GM19438 (cell line): ENCODE measurements around the gene GRIN2C.

Experiments used
- ATAC-seq: cut with Tn5 transposase; IDR thresholded peaks from one replicate; pipeline ENCODE4 v1.9.1; 2021; ENCODE audit warnings: low read depth; ENCODE audit not compliant: unreplicated experiment

GRIN2C gene

DNA sequence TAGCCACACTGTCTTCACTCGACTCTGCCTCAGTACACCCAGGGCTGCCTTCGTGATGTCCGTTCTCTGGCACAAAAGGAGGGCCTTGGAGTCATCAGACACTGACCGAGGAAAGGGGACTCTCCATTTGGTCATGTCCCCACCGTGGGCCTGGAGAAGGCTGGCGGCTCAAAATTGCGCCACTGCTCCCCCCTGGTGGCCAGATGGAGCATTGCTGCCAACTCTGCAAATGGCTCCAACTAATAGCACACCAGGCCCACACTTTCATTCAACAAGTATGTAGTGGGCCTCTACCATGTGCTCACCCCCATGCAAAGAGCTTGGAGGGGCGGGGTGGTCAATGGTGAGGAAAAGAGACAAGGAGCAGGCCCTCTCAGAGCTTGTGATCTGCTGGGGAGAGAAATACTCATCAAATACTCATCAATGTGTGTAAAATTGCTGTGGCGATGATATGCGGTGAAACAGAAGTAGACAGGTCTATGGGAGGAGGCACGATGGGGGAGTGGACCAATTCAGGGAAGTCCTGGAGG, 5.2 kb upstream of the GRIN2C start:
- no peak for ATAC-seq

DNA sequence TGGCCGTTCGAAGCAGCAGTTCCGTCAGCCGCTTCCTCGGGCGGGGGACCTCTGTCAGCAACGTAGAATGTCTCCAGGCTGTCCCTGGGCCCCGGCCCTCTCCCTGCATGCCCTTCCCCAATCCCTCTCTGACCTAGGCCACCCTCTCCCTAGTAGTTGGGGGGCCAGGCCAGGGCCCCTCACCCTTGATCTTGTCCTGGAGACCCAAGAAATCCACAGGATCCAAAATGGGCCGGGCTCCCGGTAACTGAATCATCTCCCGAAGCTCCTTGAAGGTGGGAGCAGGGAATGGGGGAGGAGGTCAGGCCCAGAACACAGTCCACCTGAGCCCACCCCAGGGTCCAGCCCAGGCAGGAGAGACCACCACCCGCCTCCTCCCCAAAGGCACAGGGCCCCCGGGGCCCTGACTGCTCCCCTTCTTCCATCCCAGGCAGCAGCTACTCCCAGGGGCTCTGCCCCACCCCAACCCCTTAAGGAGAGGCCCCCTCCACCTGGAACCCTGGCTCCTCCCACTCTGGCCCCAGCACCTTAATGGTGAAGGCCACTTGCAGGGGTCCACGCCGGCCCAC, 4.7 kb upstream of the GRIN2C start:
- no peak for ATAC-seq

DNA sequence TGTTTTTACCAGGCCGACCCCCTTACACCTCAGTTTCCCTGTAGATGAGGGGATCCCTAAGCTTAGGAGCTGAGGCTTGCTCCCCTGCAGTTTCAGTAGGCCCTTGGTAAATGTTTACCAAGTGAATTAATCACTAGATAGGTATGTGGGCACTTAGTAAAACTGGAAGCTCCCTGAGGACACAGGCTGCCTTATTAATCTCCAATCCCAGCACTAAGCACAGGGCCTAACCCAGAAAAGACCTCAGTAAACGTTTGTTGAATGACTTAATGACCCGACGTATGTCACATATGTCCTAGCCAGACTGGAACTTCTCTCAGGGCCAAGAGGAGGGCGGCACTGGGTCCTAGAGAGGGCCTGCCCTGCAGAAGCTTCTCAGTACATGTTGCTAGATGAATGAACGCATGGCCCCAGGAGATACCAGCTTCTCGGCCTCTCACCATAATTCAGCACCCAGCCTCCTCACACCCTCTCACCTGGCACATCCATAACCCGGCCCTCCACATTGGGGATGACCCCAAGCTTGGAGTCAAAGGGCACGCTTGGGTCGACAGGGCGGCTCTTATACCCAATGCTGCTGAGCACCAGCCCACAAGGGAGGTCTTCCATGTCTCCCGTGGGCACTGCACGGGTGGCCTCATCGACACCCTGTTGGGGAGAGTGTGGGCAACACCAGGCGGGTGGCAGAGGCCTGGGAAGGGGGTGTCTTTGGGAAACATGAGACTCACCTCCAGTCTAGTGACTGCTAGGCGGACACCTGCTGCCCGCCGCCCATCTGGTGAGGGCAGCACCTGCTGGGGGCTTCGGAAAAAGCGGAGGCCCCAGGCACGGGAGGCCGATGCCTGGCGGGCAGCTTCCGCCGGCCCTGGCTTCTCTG, 4.0 kb upstream of the GRIN2C start:
- no peak for ATAC-seq

DNA sequence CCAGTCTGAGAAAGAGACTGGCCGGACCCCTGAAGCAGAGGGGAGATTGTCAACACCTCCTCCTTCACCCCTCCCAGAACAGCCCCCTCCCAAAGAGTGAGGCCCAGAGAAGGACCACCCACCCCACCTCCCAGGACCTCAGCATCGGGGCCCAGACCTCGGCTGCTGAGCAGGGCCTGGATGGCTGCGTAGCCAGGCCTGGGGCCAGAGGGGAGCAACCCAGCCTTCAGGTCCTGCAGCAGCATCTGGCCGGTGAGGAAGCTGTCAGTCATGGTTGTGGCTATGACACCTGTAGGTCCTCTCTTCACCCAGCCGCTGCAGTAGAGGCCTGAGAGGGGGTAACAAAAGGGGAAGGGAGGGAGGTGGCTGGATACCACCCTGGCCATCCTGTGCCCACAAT, 3.2 kb upstream of the GRIN2C start:
- no peak for ATAC-seq

DNA sequence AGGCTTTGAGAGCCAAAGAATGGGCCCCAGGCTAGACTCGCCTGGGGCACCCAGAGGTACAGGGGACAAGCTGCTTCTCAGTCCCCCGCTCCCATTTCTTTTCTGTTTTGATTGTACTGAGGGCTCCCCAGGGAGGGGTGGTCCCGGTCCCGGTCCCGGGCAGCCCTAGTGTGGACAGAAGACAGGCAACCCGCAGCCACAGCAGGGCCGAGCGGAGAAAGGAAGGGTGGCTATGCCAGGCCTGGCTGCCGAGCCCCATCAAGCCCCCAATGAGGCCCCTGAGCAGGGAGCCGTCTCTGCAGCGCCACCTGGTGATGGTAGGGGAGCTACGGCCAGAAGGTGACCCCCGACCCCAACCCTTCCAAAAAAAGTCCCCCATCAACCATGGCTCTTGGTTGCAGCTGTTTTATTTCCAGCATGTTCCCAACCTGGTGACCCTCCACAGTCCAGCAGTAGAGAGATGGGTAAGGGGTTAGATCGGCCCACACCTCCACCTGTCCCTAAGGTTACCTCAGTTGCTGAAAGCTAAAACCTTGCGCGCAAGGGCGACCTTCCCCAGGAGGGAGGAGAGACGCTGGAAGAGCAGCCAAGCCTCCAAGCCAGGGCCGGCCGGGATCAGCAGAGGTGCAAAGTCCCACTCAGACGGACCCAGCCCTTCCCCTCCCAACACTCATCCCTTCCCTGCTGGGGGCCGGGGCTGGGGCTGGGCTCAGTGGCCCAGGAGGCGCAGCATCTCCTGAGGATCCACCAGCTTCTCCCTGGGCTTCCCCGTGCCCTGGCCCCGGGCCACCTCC, 2.6 kb upstream of the GRIN2C start:
- ATAC-seq, result no peak

DNA sequence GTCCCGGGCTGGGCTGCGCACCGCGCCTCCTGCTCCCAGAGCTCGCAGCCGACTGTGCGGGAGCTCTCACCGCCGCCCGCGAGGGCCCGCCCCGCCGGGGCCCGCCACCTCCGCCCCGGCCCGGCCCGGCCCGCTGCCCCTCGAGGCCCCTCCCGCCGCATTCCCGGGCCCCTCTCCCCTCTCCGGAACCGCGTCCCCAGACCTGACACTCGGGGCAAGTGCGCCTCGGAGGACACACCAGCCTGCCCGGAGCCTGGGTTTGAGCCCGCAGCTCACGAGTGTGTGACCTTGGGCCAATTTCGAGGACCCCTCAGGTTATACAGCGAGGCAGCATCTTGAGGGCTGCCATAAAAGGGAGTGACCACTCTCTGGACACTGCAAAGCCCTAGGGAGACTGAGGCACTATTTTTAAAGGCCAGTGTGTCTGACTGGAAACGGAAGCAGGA, 2.0 kb upstream of the GRIN2C start:
- no peak for ATAC-seq

DNA sequence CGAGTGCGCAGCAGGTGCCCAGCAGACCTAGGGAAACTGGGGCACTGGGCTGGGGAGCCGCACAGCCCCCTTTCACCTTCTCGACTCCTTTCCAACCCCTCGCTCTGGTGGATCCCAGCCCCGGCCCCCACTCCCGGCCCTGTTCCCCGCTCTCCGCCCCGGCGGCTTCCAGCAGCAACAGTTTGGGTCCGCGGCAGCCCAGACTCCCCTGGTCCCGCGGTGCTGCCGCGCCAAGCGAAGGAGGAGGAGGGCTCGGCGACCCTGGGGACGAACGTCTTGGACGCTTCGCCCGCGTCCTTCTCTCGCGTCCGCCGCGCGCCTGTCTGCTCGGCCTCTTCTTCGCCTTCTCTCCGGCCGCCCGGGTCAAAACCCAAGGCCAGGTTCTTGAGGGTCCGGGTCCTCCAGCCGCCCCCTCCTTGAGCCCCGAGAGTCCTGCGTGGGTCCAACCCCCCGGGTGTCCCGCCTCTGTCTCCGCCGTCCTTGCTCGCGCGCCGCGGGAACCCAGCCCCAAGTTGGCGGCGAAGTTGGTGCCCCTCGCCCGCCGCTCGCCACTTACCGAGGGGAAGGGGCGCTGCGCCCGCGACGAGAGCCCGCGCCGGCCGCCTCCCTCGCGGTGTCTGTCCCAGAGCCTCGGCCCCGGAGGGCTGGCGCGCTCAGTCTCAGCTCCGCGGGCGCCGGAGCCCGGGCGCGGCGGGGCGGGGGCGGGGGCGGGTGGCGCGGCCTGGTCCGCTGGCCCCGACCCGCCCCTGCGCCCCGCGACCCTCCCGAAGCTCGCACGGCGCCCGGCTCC, 1.4 kb upstream of the GRIN2C start:
- ATAC-seq, result no peak

DNA sequence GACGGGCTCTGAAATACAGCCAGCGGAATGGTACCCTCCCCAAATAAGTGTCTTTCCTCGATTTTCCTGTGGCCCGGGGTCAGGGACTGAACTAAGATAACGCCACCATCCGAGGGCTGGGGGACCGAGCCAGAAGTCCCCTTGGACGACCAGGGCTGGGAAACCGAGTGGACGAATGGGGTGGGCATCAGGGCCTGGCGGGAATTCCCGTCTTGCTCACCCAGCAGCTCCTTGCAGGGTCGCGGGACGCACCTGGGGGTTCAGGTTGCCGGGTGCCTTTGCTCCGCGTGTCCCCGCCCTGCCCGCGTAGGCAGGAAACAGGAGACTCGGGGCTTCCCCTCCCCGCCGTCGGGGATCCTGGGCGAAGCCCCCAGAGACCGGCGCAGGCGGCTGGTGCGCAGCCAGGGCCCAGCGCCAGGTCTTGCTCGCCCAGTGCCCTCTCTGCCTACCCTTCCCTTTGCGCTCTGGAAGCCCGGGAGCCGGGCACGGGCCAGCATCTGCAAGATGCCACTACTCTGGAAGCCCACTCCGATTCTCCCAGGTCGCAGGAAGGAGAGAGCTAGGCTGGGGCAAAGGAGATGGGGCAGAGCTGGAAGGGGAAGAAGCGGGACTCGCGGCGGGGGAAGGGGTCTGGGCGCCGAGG, 665 bp upstream of the GRIN2C start:
- ATAC-seq, result no peak

DNA sequence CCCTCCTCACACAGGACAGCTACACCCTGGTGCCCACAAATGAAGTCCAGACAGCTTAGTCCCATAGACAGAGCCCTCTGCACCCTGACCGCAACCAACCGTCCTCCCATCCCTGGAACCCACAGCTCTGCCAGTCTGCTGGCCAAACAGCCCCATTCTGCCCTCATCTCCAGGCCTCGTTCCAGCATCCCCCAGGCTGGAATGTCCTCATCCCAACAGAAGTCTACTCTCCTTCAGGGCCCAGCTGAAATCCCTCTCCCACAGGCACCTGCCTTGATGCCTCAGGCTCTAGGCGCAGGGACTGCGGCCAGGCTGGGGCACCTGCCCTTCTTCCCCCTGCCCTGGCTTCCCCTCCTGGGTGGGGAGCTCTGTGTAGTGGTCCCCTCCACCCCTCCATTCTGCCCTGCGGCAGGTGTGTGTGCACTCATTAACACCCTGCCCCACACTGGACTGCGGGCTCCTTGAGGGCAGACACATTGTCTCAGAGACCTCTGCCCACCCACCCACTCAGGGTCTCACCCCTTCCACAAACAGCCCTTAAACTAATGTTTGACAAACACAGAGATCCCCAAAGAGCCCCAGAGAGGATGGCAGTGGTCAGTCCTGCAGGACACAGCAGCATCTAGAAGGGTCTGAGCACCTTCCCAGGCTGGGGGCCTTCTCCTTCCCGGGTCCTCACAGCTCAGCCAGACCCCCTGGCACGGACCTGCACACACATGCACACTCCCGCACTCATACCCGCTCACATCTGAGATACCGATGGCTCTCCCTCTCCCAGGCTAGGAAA, 820 bp downstream of the GRIN2C start:
- no peak for ATAC-seq

DNA sequence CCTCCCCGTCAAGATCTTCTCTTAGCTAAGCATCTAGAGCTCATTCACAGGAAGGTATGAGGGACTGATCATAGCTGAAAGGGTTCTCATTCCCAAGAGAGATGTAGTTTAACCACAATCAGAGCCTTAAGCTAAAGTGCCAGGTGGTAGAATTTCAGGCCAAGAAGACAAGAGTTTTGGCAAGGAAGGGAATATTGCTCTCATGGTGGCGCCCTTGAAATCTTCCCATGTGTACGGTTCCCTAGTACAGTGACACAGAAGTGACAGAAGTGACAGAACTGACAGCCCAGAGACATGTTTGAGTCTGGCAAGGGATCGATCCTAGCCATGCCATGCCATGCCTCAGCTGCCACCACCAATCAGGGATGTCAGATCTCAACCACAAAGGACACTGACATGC, 2.5 kb downstream of the GRIN2C start:
- no peak for ATAC-seq

DNA sequence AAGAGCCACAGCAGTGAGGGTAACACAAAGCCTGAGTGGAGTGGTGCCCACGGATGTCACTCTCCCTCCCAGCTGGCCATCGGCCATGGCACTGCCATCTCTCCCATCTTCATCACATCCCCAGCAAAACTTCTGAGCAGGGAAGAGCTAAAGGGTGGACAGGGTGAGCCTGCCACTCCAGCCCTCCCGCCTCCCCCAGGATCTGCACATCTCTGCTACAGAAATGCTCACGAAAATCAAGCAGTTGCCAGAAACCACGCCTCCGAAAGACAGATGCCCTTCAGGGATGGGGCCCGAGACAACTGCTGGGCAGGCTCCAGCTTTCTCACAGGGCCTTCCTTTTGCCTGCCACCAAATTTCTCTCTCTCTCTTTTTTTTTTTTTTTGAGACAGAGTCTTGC, 3.6 kb downstream of the GRIN2C start:
- no peak for ATAC-seq

DNA sequence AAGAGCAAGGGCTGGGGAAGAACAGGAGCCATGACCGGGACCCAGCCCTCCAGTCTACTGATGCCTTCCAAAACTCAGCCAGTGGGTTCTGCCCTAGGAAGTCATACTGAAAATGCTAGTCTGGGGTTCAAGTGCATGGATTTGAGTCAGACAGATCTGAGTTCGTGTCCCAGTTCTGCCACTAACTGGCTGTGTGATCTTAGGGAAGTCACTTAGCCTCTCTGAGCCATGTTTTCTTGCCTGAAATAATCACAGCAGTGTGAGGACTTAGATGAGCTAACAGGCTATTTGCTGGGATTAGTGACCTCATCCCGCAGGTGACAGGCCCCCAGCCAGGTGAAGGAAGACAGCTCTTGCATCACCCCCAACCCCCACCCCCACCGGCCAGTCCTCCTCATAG, 4.4 kb downstream of the GRIN2C start:
- no peak for ATAC-seq

DNA sequence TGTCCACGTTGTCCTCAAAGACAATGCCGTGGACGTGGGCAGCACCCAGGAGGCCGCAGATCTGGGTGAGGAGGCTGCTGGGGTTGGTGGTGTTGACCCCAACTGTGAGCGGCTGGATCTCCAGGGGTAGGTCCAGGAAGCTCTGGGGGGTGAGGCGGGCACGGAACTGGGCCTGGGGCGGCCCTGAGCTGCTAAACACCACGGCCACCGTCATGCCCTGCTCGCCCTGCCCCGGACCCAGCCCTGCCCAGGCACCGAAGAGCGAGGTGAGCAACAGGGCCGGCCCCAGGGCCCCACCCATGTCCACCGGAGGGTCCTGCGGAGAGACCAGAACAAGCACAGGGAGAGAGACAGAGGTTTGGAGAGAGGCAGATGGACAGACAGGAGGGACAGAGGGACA, 4.9 kb downstream of the GRIN2C start:
- ATAC-seq, result no peak

DNA sequence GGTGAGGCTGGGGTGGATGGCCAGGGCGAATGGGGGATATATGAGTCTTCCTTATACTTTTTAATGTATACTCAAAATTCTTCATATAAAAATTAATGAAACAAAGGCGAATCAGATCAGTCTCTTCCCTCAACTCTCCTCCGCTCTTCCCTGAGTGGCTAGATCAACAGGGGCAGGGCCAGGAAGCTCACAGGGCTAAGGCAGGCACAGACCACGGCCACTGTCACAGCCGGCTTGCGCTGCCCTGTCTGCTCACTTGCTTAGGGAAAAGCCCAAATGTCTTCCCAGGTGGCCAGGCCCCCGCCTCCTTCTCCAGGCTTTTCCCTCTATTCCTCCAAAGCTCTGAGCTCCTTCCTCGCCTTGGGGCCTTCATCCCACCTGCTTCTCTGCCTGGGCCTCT, 6.0 kb downstream of the GRIN2C start:
- no peak for ATAC-seq

DNA sequence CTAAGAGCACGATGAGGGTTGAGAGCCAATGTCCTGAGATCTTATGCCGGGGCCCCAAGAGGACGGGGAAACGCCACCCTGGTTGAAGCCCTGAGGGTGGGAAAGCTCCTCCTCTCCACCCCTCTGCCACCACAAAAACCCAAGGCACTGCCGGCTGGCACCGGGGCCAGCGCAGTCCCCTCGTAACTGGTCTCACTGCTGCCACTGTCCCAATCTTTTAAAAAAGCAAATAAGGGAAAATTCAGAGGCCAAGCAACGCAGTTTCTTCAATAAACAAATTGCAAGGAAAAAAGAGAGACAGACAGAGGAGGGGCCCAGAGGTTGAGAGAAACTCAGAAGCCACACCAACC, 6.7 kb downstream of the GRIN2C start:
- ATAC-seq, result no peak

DNA sequence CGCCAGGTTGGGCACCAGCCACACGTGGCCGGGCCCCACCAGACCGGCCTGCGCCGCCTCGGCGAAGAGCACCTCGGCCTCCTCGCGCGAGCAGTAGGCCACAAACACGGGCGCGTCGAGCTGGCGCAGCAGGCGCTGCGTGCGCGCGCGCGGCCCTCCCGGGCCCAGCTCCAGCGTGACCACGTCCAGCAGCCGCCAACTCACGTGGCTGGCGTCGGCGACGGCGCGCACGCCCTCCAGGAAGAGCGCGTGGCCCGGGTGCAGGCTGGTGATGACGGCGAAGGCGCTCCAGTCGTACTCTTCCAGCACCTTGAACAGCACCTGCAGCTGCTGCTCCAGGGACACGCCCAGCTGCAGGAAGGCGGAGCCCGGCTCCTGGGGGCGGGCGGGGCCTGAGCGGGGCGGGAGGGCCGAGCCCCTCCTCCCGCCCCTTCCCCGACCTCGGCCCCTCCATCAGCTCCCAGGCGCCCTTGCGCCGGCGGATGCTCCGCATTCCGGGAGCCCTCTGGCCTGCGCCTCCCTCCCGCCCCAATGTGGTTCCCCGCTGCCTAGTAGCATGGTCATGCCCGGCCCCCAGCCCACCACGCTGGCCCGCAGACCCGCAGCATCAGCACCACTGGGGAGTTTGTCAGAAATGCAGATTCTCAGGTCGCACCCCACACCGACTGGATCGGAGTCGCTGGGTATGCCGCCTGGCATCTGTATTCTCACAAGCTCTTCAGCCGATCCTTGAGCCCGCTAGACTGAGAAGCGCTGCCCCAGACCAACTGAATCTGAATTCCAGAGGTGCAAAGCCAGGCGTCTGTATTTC, 7.2 kb downstream of the GRIN2C start:
- no peak for ATAC-seq

DNA sequence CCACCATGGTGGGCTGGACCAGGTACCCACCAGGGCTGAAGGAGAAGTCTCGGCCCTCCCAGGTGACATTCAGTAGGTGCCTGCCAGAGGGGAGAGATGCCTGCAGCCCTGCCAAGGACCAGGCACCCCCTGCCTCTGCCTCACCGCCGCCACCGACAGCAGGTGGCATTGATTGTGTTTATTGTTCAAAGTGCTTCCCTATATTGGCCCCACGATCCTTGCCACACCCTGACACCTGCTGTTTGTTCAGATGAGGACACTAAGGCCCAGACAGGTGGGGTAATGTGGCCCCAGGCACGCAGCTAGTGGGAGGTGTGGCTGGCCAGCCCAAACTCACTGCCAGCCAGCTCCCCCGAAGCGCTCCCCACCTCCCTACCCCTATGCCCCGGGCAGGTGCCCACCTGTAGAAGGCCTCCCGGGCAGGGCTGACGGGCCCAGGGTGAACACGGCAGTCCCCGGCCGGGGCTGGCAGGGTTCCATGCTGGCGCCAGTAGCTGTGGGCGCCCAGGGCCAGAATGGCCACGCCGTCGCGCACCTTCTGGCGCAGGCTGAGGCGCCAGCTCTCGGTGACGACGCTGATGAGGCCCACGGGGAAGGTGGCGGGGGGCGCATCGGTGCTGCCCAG, 8.0 kb downstream of the GRIN2C start:
- no peak for ATAC-seq

DNA sequence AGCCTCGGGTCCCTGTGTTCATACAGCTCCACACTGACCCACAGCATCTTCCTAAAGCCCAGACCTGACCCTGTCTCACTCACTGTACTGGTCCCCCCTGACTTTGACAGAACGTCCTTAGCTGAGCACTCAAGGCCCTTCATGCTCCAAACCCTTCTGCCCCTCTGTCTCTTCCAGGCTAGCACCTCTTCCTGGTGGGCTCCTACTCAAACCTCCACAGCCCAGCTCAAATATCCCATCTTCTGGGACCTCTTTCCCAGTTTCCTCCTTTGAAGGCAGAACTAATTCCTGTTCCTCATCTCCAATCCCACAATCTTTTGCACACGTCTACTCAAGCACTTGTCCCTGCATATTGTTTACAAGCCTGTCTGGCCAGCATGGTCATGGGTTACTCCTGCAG, 8.8 kb downstream of the GRIN2C start:
- ATAC-seq, result no peak
